ENCODE measurements around the gene KRT20. TPM values are rescaled to one million over a fixed set of nuclear protein-coding genes. Genes with fewer than 3 reads are reported as not detected.
"Not testable (repeated sequence)": the region's sequence is repeated elsewhere in the genome, so short reads cannot be mapped to it uniquely, and the experiment has no call there.

Gene KRT20
- total RNA-seq = 0.85 TPM
- polyA plus RNA-seq = 3.8 TPM
- long read RNA-seq, donor 1 = 0 reads
- long read RNA-seq, donor 2 = 0 reads
- long read RNA-seq, donor 3 = 0 reads
- long read RNA-seq, donor 4 = 0 reads
- long read RNA-seq, donor 5 = 0 reads
- long read RNA-seq, donor 6 = 0 reads
- long read RNA-seq, donor 7, partial matches to known transcripts = 0 of 1 reads
- long read RNA-seq, donor 7, other reads (novel, unspliced or antisense) = 0 of 1 reads
- long read RNA-seq, donor 8 = 0 reads
- long read RNA-seq, donor 9 = 0 reads
- long read RNA-seq, donor 10 = 0 reads

- 95% methylated on average over 23 of the region's 23 CpGs for WGBS
- no peaks in the 10 kb centered on the region for H3K36me3 ChIP-seq (ENCODE audit: control insufficient read depth in 2 of 2, insufficient read depth in 2 of 2, low read length in 1 of 2)
- no peak for DNase-seq (ENCODE audit: low read depth in 6 of 9, low spot score in 9 of 9)
Observed at GRCh38 chr17:40884708-40885512, at the start of gene KRT20. Gene KRT20 (minus strand): TSS chr17:40885242. CDS start chr17:40885185, 57 bp downstream.

GRCh38 chr17:40932608-40933007 lies 47.6 kb upstream of the KRT20 start:
- Histone ChIP-seq H3K27ac (ENCODE audit: low read depth in 1 of 2, low read length in 1 of 2) (no peak overlapping the region), H3K27me3 (ENCODE audit: control insufficient read depth in 2 of 2, insufficient read depth in 1 of 2, low read length in 1 of 2) (no peaks in the 10 kb centered on the region), H3K36me3 (ENCODE audit: control insufficient read depth in 2 of 2, insufficient read depth in 2 of 2, low read length in 1 of 2) (no peaks in the 10 kb centered on the region), H3K4me1 (ENCODE audit: control insufficient read depth in 2 of 2, insufficient read depth in 2 of 2, low read length in 2 of 2) (no peaks in the 10 kb centered on the region), H3K9me3 (ENCODE audit: control insufficient read depth in 2 of 2, insufficient read depth in 1 of 2, low read length in 1 of 2) (no peaks in the 10 kb centered on the region), H3K4me3 (ENCODE audit: low read length in 2 of 2) (no peak overlapping the region)
- no peak for DNase-seq (ENCODE audit: low read depth in 6 of 9, low spot score in 9 of 9)
- WGBS = 68% methylated on average over 2 of the region's 2 CpGs

More at GRCh38 chr17:40884708-40885512, at the start of gene KRT20:
- Histone ChIP-seq H3K9me3 (ENCODE audit: control insufficient read depth in 2 of 2, insufficient read depth in 1 of 2, low read length in 1 of 2) (no peaks in the 10 kb centered on the region), H3K4me1 (ENCODE audit: control insufficient read depth in 2 of 2, insufficient read depth in 2 of 2, low read length in 2 of 2) (no peaks in the 10 kb centered on the region), H3K4me3 (ENCODE audit: low read length in 2 of 2) (no peak within 1 kb of the TSS), H3K27me3 (ENCODE audit: control insufficient read depth in 2 of 2, insufficient read depth in 1 of 2, low read length in 1 of 2) (peaks cover 0 to 6% of the 10 kb centered on the region in 2 donors), H3K27ac (ENCODE audit: low read depth in 1 of 2, low read length in 1 of 2) (no peak within 1 kb of the TSS)

GRCh38 chr17:40931311-40931710 lies 46.3 kb upstream of the KRT20 start:
- Histone ChIP-seq H3K9me3 (ENCODE audit: control insufficient read depth in 2 of 2, insufficient read depth in 1 of 2, low read length in 1 of 2) (no peaks in the 10 kb centered on the region), H3K36me3 (ENCODE audit: control insufficient read depth in 2 of 2, insufficient read depth in 2 of 2, low read length in 1 of 2) (no peaks in the 10 kb centered on the region), H3K27ac (ENCODE audit: low read depth in 1 of 2, low read length in 1 of 2) (no peak overlapping the region), H3K4me3 (ENCODE audit: low read length in 2 of 2) (no peak overlapping the region), H3K4me1 (ENCODE audit: control insufficient read depth in 2 of 2, insufficient read depth in 2 of 2, low read length in 2 of 2) (no peaks in the 10 kb centered on the region), H3K27me3 (ENCODE audit: control insufficient read depth in 2 of 2, insufficient read depth in 1 of 2, low read length in 1 of 2) (no peaks in the 10 kb centered on the region)
- no peak for DNase-seq (ENCODE audit: low read depth in 6 of 9, low spot score in 9 of 9)
- WGBS = 90% methylated on average over 3 of the region's 3 CpGs

GRCh38 chr17:40926341-40926740 lies 41.3 kb upstream of the KRT20 start:
- 91% methylated on average over 8 of the region's 8 CpGs for WGBS
- H3K9me3 ChIP-seq (ENCODE audit: control insufficient read depth in 2 of 2, insufficient read depth in 1 of 2, low read length in 1 of 2) = no peaks in the 10 kb centered on the region
- peaks cover 0 to 2% of the 10 kb centered on the region in 2 donors for H3K27me3 ChIP-seq (ENCODE audit: control insufficient read depth in 2 of 2, insufficient read depth in 1 of 2, low read length in 1 of 2)

GRCh38 chr17:40922239-40922638 lies 37.2 kb upstream of the KRT20 start:
- Histone ChIP-seq H3K36me3 (ENCODE audit: control insufficient read depth in 2 of 2, insufficient read depth in 2 of 2, low read length in 1 of 2) (no peaks in the 10 kb centered on the region), H3K4me1 (ENCODE audit: control insufficient read depth in 2 of 2, insufficient read depth in 2 of 2, low read length in 2 of 2) (no peaks in the 10 kb centered on the region), H3K4me3 (ENCODE audit: low read length in 2 of 2) (no peak overlapping the region), H3K9me3 (ENCODE audit: control insufficient read depth in 2 of 2, insufficient read depth in 1 of 2, low read length in 1 of 2) (no peaks in the 10 kb centered on the region), H3K27me3 (ENCODE audit: control insufficient read depth in 2 of 2, insufficient read depth in 1 of 2, low read length in 1 of 2) (peaks cover 0 to 2% of the 10 kb centered on the region in 2 donors), H3K27ac (ENCODE audit: low read depth in 1 of 2, low read length in 1 of 2) (no peak overlapping the region)
- DNase-seq (ENCODE audit: low read depth in 6 of 9, low spot score in 9 of 9) = no peak
- 93% methylated on average over 2 of the region's 2 CpGs for WGBS

More at GRCh38 chr17:40926341-40926740, 41.3 kb upstream of the KRT20 start:
- H3K27ac ChIP-seq (ENCODE audit: low read depth in 1 of 2, low read length in 1 of 2) = no peak overlapping the region
- H3K4me1 ChIP-seq (ENCODE audit: control insufficient read depth in 2 of 2, insufficient read depth in 2 of 2, low read length in 2 of 2) = no peaks in the 10 kb centered on the region
- H3K36me3 ChIP-seq (ENCODE audit: control insufficient read depth in 2 of 2, insufficient read depth in 2 of 2, low read length in 1 of 2) = no peaks in the 10 kb centered on the region
- no peak for DNase-seq (ENCODE audit: low read depth in 6 of 9, low spot score in 9 of 9)
- H3K4me3 ChIP-seq (ENCODE audit: low read length in 2 of 2) = no peak overlapping the region

- Histone ChIP-seq H3K36me3 (ENCODE audit: control insufficient read depth in 2 of 2, insufficient read depth in 2 of 2, low read length in 1 of 2) (no peaks in the 10 kb centered on the region), H3K27me3 (ENCODE audit: control insufficient read depth in 2 of 2, insufficient read depth in 1 of 2, low read length in 1 of 2) (peaks cover 0 to 2% of the 10 kb centered on the region in 2 donors), H3K27ac (ENCODE audit: low read depth in 1 of 2, low read length in 1 of 2) (no peak overlapping the region), H3K4me3 (ENCODE audit: low read length in 2 of 2) (no peak overlapping the region), H3K4me1 (ENCODE audit: control insufficient read depth in 2 of 2, insufficient read depth in 2 of 2, low read length in 2 of 2) (no peaks in the 10 kb centered on the region), H3K9me3 (ENCODE audit: control insufficient read depth in 2 of 2, insufficient read depth in 1 of 2, low read length in 1 of 2) (no peaks in the 10 kb centered on the region)
- DNase-seq (ENCODE audit: low read depth in 6 of 9, low spot score in 9 of 9) = no peak
- 96% methylated on average over 2 of the region's 2 CpGs for WGBS
Observed at GRCh38 chr17:40921026-40921425, 36.0 kb upstream of the KRT20 start.

- not testable (repeated sequence) for H3K27ac ChIP-seq (ENCODE audit: low read depth in 1 of 2, low read length in 1 of 2); DNase-seq (ENCODE audit: low read depth in 6 of 9, low spot score in 9 of 9); H3K4me1 ChIP-seq (ENCODE audit: control insufficient read depth in 2 of 2, insufficient read depth in 2 of 2, low read length in 2 of 2); H3K4me3 ChIP-seq (ENCODE audit: low read length in 2 of 2); H3K36me3 ChIP-seq (ENCODE audit: control insufficient read depth in 2 of 2, insufficient read depth in 2 of 2, low read length in 1 of 2); H3K9me3 ChIP-seq (ENCODE audit: control insufficient read depth in 2 of 2, insufficient read depth in 1 of 2, low read length in 1 of 2); H3K27me3 ChIP-seq (ENCODE audit: control insufficient read depth in 2 of 2, insufficient read depth in 1 of 2, low read length in 1 of 2)
- 100% methylated on average over 2 of the region's 2 CpGs for WGBS
Observed at GRCh38 chr17:40917116-40917515, 32.1 kb upstream of the KRT20 start.

- H3K4me3 ChIP-seq (ENCODE audit: low read length in 2 of 2) = no peak overlapping the region
- no peaks in the 10 kb centered on the region for H3K36me3 ChIP-seq (ENCODE audit: control insufficient read depth in 2 of 2, insufficient read depth in 2 of 2, low read length in 1 of 2)
- no peak for DNase-seq (ENCODE audit: low read depth in 6 of 9, low spot score in 9 of 9)
- no peaks in the 10 kb centered on the region for H3K27me3 ChIP-seq (ENCODE audit: control insufficient read depth in 2 of 2, insufficient read depth in 1 of 2, low read length in 1 of 2)
- H3K27ac ChIP-seq (ENCODE audit: low read depth in 1 of 2, low read length in 1 of 2) = no peak overlapping the region
- H3K4me1 ChIP-seq (ENCODE audit: control insufficient read depth in 2 of 2, insufficient read depth in 2 of 2, low read length in 2 of 2) = peaks cover 0 to 3% of the 10 kb centered on the region in 2 donors
- H3K9me3 ChIP-seq (ENCODE audit: control insufficient read depth in 2 of 2, insufficient read depth in 1 of 2, low read length in 1 of 2) = no peaks in the 10 kb centered on the region
- 56% methylated on average over 1 of the region's 1 CpG for WGBS
Observed at GRCh38 chr17:40916366-40916765, 31.3 kb upstream of the KRT20 start.

GRCh38 chr17:40915721-40916256 lies 30.7 kb upstream of the KRT20 start:
- 61% methylated on average over 2 of the region's 2 CpGs for WGBS
- no peak for DNase-seq (ENCODE audit: low read depth in 6 of 9, low spot score in 9 of 9)
- Histone ChIP-seq H3K27me3 (ENCODE audit: control insufficient read depth in 2 of 2, insufficient read depth in 1 of 2, low read length in 1 of 2) (peaks cover 0 to 2% of the 10 kb centered on the region in 2 donors), H3K27ac (ENCODE audit: low read depth in 1 of 2, low read length in 1 of 2) (no peak overlapping the region), H3K4me1 (ENCODE audit: control insufficient read depth in 2 of 2, insufficient read depth in 2 of 2, low read length in 2 of 2) (peaks cover 0 to 3% of the 10 kb centered on the region in 2 donors), H3K4me3 (ENCODE audit: low read length in 2 of 2) (no peak overlapping the region), H3K36me3 (ENCODE audit: control insufficient read depth in 2 of 2, insufficient read depth in 2 of 2, low read length in 1 of 2) (no peaks in the 10 kb centered on the region), H3K9me3 (ENCODE audit: control insufficient read depth in 2 of 2, insufficient read depth in 1 of 2, low read length in 1 of 2) (no peaks in the 10 kb centered on the region)

All from thymus (tissue), 14 donors.